Spleen (tissue), 11 donors: Measurements from ENCODE around the gene MRPS18A. TPM values are rescaled to one million over a fixed set of nuclear protein-coding genes. Genes with fewer than 3 reads are reported as not detected.

Source experiments
- DNase-seq: peaks from one replicate; pipeline ENCODE4 v3.0.0-alpha.2; 2020
- H3K27ac ChIP-seq, 8 donors: fragments of 200-600 bp; sonication (generic) in 7 of 8; 1 replicate in 4 of 8; 2 replicates in 4 of 8; pipeline versions ENCODE4 v1.5.0 to v1.8.0; 2016 to 2021; ENCODE audit warnings: inconsistent platforms in 4 of 8, mild to moderate bottlenecking in 4 of 8, moderate library complexity in 1 of 8
- H3K27me3 ChIP-seq, 7 donors: fragments of 200-600 bp; sonication (generic) in 6 of 7; replicated peaks in 1 of 7; 1 replicate in 4 of 7; 2 replicates in 3 of 7; pipeline versions ENCODE4 v1.5.0 to v1.8.0; 2016 to 2021; ENCODE audit warnings: inconsistent platforms in 3 of 7, mild to moderate bottlenecking in 1 of 7
- H3K36me3 ChIP-seq, 6 donors: fragments of 200-600 bp; sonication (generic) in 5 of 6; 1 replicate in 4 of 6; 2 replicates in 2 of 6; pipeline versions ENCODE4 v1.5.0 to v1.8.0; 2016 to 2021; ENCODE audit warnings: inconsistent platforms in 2 of 6
- H3K4me1 ChIP-seq, 6 donors: fragments of 200-600 bp; sonication (generic) in 5 of 6; 1 replicate in 3 of 6; 2 replicates in 3 of 6; pipeline versions ENCODE4 v1.5.0 to v1.8.0; 2016 to 2021; ENCODE audit warnings: inconsistent platforms in 3 of 6
- H3K4me3 ChIP-seq, 8 donors: fragments of 200-600 bp; sonication (generic) in 7 of 8; 1 replicate in 4 of 8; 2 replicates in 4 of 8; pipeline versions ENCODE4 v1.5.0 to v1.8.0; 2016 to 2021; ENCODE audit warnings: inconsistent platforms in 4 of 8, mild to moderate bottlenecking in 4 of 8, moderate library complexity in 2 of 8
- H3K9me3 ChIP-seq, 8 donors: fragments of 200-600 bp; sonication (generic) in 7 of 8; 1 replicate in 4 of 8; 2 replicates in 4 of 8; pipeline versions ENCODE4 v1.5.0 to v1.8.0; 2016 to 2021; ENCODE audit warnings: inconsistent platforms in 4 of 8
- POLR2A ChIP-seq, 3 donors: fragments of 450-650 bp; IDR thresholded peaks; one replicate each; pipeline ENCODE4 v1.5.1; 2017; ENCODE audit warnings: antibody characterized with exemption in 3 of 3, mild to moderate bottlenecking in 1 of 3
- POLR2AphosphoS5 ChIP-seq, 3 donors: sonication (generic); formaldehyde crosslinking; IDR thresholded peaks; one replicate each; pipeline ENCODE4 v1.5.1; 2017; ENCODE audit warnings: antibody characterized with exemption in 3 of 3
- WGBS, 5 donors: extraction: QIAGEN DNeasy Blood & Tissue Kit in 3 of 5; methylation state at CpG; one replicate each; pipeline versions ENCODE4 v1.1.5 to v1.1.7; 2013 to 2018; 5-methylcytosine and 5-hydroxymethylcytosine counted together
- intact Hi-C: fragments of 100-400 bp; cut with DNase I; formaldehyde crosslinking; loops from one replicate; pipeline ENCODE4 v1.15.0; 2023; ENCODE audit warnings: low total_unique reads
- polyA plus RNA-seq, 3 donors: library from polyadenylated mRNA; stranded (reverse); fragments of 200-250 nt; gene quantifications; one replicate each; pipeline ENCODE4 v1.2.1, GENCODE V29; 2013
- total RNA-seq, 7 donors: library from RNA; depleted of rRNA in 3 of 7; stranded (reverse); fragments of >200 nt in 3 of 7; fragmentation: NEBNext Ultra II Directional in 4 of 7; extraction: Animal tissue kit (Norgen Biotek cat#: 25700) in 4 of 7; gene quantifications; one replicate each; pipeline versions ENCODE4 v1.1.0 to v1.2.1, GENCODE V29; 2016 to 2021
- TF ChIP-seq, protein P1 (sequence below), 11 experiments: fragments of 200-600 bp in 7 of 11; fragments of 450-650 bp in 4 of 11; sonication (generic) in 4 of 11; IDR thresholded peaks in 8 of 11; conservative IDR thresholded peaks in 3 of 11; 1 replicate in 7 of 11; 2 replicates in 4 of 11; pipeline versions ENCODE4 v1.4.0 to v1.8.0; 2016 to 2021; ENCODE audit warnings: antibody characterized with exemption in 11 of 11, inconsistent platforms in 4 of 11, mild to moderate bottlenecking in 1 of 11
- donor health status: healthy with polysubstance abuse.
- donor health status: DM: no; HTN: no; CAD: no; lungs with moderate emphysema.
- donor health status: DM: no; HTN: no; CAD: no.
- donor health status: Bipolar disorder and iron deficiency.
- donor health status: healthy.
- donor health status: DM: no; HTN: no; CAD: no.
- donor health status: DM: yes; HTN: yes; CAD: no.

MRPS18A gene
- total and polyA plus RNA-seq, 10 donors = 28.0 to 48.6 (median 31.5) TPM

DNA sequence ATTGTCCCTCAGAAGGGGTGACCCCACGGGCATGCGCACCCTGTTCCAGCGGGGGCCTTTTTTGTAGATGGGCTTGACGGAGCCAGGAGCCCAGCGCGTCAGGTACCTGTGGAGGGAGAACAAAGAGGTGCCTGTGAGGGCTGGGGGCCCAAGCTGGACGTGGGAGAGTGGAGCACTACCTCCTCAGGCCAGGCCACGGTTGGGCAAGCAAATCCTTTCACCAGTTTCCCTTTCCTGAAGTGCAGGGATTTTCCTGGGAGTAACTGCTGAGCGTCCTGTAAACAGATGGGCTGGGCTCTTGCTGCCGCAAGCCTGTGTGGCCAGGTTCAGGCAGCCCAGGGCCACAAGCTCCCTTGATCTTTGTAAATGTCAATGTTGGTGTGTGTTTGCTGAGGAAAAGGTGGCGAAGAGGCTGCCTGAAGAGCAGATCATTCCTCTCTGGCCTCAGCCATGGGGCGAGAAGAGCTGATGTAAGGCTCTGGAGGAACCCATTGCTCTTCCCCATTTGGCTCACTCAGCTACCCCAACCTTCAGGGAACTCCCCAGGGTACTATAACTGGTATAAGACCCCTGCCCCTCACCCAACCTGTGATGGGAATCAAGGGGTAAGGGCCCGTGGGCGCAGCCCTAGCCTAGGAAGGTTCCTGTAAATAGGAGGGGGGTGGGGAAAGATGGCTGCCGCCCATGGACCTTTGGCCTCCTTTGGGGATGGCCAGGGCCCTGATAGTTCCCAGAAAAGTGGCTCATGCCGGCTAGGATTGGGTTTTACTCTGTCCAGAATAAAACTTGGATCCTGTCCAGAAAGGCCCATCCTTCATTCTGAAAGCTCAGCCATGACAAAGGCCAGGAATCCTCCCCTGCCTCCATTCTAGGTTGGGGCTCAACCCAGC lies 15.5 kb downstream of the MRPS18A start:
- H3K4me3 ChIP-seq = no peak overlapping the region
- TF ChIP-seq POLR2AphosphoS5 (IDR thresholded peaks at IDR 0.05) (peak in 1 of 3 donors; percentile 19), POLR2A (IDR thresholded peaks at IDR 0.05) (no peak)
- H3K27me3 ChIP-seq = no peaks in the 10 kb centered on the region
- H3K4me1 ChIP-seq = peaks cover 11 to 73% (median 26%) of the 10 kb centered on the region in 6 donors
- H3K27ac ChIP-seq = peak overlapping the region in 7 of 8 donors; percentile 41 to 71 (median 62)
- H3K9me3 ChIP-seq = no peaks in the 10 kb centered on the region
- 79 to 89% (median 88%) methylated on average over 15 to 16 of the region's 16 CpGs for WGBS, 5 donors
- intact Hi-C loops = no loop called here
- no peak for DNase-seq
- H3K36me3 ChIP-seq = peaks cover 5 to 82% (median 66%) of the 10 kb centered on the region in 6 donors

DNA sequence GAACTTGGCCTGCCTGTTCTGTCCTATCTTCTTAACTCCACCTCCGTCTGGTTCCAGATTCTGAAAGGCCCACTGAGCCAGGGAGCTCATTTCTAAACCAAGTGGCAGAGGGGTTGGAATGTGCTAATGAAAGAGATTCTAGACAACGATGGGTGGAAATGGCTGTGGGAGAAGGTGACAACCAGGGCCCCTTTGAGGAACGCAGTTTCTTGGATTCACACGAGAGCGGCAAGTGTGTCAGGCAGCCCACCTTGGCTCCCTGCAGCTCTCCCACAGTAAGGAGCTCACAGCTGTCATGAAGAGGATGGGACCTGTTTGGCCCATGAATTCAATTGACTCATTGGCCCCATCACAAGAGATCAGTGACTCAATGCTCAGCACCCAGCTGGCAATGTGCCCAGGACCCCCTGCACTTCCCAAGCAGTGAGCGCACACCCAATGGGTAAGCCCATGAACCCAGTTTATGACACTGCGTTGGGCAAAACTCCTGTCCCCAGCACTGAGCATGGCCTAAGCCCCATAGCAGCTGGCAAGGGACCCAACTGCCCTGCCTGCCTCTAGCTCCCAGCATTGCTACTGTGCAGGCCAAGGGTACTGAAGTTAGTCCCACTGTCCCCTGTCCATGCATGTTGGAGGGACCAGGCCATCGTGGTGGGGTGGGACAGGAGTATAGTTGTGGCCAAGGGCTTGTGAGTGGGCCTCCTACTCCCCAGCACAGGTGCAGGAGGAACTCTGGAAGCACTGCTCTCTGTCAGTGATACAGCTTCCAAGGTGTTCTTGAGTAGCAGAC lies 16.4 kb downstream of the MRPS18A start:
- WGBS, 5 donors = 92 to 96% (median 94%) methylated on average over 8 of the region's 8 CpGs
- TF ChIP-seq, protein P1, sequence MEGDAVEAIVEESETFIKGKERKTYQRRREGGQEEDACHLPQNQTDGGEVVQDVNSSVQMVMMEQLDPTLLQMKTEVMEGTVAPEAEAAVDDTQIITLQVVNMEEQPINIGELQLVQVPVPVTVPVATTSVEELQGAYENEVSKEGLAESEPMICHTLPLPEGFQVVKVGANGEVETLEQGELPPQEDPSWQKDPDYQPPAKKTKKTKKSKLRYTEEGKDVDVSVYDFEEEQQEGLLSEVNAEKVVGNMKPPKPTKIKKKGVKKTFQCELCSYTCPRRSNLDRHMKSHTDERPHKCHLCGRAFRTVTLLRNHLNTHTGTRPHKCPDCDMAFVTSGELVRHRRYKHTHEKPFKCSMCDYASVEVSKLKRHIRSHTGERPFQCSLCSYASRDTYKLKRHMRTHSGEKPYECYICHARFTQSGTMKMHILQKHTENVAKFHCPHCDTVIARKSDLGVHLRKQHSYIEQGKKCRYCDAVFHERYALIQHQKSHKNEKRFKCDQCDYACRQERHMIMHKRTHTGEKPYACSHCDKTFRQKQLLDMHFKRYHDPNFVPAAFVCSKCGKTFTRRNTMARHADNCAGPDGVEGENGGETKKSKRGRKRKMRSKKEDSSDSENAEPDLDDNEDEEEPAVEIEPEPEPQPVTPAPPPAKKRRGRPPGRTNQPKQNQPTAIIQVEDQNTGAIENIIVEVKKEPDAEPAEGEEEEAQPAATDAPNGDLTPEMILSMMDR (IDR thresholded peaks at IDR 0.05 in 8 of 11, conservative IDR thresholded peaks at IDR 0.05 in 3 of 11) = no peak
- TF ChIP-seq POLR2AphosphoS5 (IDR thresholded peaks at IDR 0.05) (peak in 1 of 3 donors; percentile 3), POLR2A (IDR thresholded peaks at IDR 0.05) (no peak)
- Histone ChIP-seq H3K36me3 (peaks cover 5 to 73% (median 58%) of the 10 kb centered on the region in 6 donors), H3K27me3 (no peaks in the 10 kb centered on the region), H3K27ac (peak overlapping the region in 7 of 8 donors; percentile 41 to 72 (median 62)), H3K4me3 (no peak overlapping the region), H3K4me1 (peaks cover 11 to 76% (median 29%) of the 10 kb centered on the region in 6 donors), H3K9me3 (no peaks in the 10 kb centered on the region)
- intact Hi-C loops = no loop called here
- no peak for DNase-seq

DNA sequence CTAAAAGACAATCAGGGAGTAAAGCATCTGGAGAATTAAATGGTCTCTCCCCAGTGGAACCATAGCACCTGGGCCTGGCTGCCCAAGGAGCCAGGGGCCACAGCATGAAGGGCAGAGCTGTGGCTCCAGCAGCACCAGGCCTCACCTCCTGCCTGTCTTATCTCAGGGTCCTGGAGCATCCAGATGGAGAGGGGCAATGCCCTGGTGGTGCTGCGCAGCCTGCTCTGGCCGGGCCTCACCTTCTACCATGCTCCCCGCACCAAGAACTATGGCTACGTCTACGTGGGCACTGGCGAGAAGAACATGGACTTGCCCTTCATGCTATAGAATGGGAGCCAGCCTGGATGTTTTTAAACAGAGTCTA lies 17.0 kb downstream of the MRPS18A start:
- peaks cover 11 to 76% (median 29%) of the 10 kb centered on the region in 6 donors for H3K4me1 ChIP-seq
- TF ChIP-seq POLR2AphosphoS5 (IDR thresholded peaks at IDR 0.05) (peak in 1 of 3 donors; percentile 46), POLR2A (IDR thresholded peaks at IDR 0.05) (no peak)
- TF ChIP-seq, protein P1 (IDR thresholded peaks at IDR 0.05 in 8 of 11, conservative IDR thresholded peaks at IDR 0.05 in 3 of 11) = no peak
- no peak overlapping the region for H3K4me3 ChIP-seq
- peak overlapping the region in 6 of 8 donors; percentile 53 to 72 (median 64) for H3K27ac ChIP-seq
- H3K27me3 ChIP-seq = no peaks in the 10 kb centered on the region
- no peak for DNase-seq
- WGBS, 5 donors = 93 to 96% (median 96%) methylated on average over 6 of the region's 6 CpGs
- intact Hi-C loops = no loop called here
- no peaks in the 10 kb centered on the region for H3K9me3 ChIP-seq
- H3K36me3 ChIP-seq = peaks cover 5 to 67% (median 52%) of the 10 kb centered on the region in 6 donors

DNA sequence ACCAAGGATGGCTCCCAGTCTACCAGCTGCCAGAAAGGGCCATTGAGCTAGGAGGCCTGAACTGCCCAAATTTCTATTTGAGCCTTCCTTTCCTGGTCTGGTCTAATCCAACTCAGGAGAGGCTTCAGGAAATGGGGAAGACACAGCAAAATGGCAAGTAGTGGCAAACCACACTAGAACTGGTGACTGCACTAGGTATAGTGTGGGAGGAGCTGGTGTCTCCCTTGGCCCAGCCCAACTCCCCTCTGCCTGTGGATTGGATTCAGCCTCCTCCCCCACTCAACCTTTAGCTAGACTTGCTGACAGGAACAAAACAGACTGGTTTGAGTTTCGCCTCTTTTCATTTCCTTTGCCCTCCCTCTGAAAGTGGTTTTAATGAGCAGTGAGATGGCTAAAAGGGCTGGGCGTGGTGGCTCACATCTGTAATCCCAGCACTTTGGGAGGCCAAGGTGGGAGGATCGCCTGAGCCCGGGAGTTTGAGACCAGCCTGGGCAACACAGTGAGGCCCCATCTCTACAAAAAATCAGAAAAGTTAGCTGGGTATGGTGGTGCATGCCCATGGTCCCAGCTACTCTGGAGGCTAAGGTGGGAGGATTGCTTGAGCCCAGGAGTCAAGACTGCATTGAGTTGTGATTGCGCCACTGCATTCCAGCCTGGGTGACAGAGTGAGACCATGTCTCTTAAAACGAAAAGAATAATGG lies 17.5 kb downstream of the MRPS18A start:
- H3K27ac ChIP-seq = peak overlapping the region in 7 of 8 donors; percentile 41 to 72 (median 62)

More for the DNA sequence above, 17.5 kb downstream of the MRPS18A start:
- no peak overlapping the region for H3K4me3 ChIP-seq
- peaks cover 11 to 76% (median 29%) of the 10 kb centered on the region in 6 donors for H3K4me1 ChIP-seq
- peaks cover 5 to 62% (median 46%) of the 10 kb centered on the region in 6 donors for H3K36me3 ChIP-seq
- WGBS, 5 donors = 78 to 84% (median 79%) methylated on average over 6 of the region's 6 CpGs
- H3K9me3 ChIP-seq = no peaks in the 10 kb centered on the region
- intact Hi-C loops = loop anchor here (5.0 to 10.0 kb wide), 2 partner anchors 85 to 407 kb away; no protein-coding TSS in a partner anchor
- H3K27me3 ChIP-seq = peaks cover 0 to 3% (median 0%) of the 10 kb centered on the region in 7 donors
- DNase-seq = no peak
- TF ChIP-seq, protein P1 (IDR thresholded peaks at IDR 0.05 in 8 of 11, conservative IDR thresholded peaks at IDR 0.05 in 3 of 11) = no peak
- no peak for TF ChIP-seq POLR2AphosphoS5 (IDR thresholded peaks at IDR 0.05)
